Right lobe of liver (tissue), 4 donors: ENCODE data around the gene PPM1B.

ENCODE experiments used
- POLR2A ChIP-seq: fragments of 450-650 bp; IDR thresholded peaks from one replicate; pipeline ENCODE4 v1.6.1; 2017; ENCODE audit warnings: antibody characterized with exemption, mild to moderate bottlenecking
- TF ChIP-seq, protein P1 (sequence below), 4 donors: fragments of 200-600 bp in 3 of 4; fragments of 450-650 bp in 1 of 4; IDR thresholded peaks; one replicate each; pipeline versions ENCODE4 v1.5.1 to v1.8.0; 2016 to 2022; ENCODE audit warnings: antibody characterized with exemption in 4 of 4, mild to moderate bottlenecking in 2 of 4
- donor health status: DM: no; HTN: no; CAD: no.
- donor health status: DM: no; HTN: no; CAD: no.
- donor health status: DM: no; HTN: yes; CAD: no.

DNA sequence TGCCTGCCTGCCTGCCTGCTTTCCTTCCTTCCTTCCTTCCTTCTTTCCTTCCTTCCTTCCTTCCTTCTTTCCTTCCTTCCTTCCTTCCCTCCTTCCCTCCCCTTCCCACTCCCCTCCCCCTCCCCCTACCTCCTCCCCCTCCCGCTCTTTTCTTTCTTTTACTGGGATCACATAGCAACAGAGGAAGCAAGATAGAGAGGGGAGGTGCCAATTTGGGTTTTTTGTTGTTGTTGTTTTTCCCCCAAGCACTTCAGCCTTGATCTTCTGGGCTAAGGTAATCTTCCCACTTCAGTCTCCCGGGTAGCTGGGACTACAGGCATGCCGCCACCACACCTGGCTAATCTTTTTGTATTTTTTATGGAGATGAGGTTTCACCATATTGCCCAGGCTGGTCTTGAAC is 20.0 kb downstream of the PPM1B start:
- TF ChIP-seq, protein P1, sequence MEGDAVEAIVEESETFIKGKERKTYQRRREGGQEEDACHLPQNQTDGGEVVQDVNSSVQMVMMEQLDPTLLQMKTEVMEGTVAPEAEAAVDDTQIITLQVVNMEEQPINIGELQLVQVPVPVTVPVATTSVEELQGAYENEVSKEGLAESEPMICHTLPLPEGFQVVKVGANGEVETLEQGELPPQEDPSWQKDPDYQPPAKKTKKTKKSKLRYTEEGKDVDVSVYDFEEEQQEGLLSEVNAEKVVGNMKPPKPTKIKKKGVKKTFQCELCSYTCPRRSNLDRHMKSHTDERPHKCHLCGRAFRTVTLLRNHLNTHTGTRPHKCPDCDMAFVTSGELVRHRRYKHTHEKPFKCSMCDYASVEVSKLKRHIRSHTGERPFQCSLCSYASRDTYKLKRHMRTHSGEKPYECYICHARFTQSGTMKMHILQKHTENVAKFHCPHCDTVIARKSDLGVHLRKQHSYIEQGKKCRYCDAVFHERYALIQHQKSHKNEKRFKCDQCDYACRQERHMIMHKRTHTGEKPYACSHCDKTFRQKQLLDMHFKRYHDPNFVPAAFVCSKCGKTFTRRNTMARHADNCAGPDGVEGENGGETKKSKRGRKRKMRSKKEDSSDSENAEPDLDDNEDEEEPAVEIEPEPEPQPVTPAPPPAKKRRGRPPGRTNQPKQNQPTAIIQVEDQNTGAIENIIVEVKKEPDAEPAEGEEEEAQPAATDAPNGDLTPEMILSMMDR (IDR thresholded peaks at IDR 0.05): no peak
- no peak for TF ChIP-seq POLR2A
